ENCODE measurements around the gene FOXK1.

The FOXK1 gene

GRCh38 chr7:4724648-4725013, 42.5 kb downstream of the FOXK1 start:
- DNase-seq, result peak in 1 of 2 donors; percentile 10

GRCh38 chr7:4725014-4725849, 43.1 kb downstream of the FOXK1 start:
- peak; percentile 48 to 61 for DNase-seq

- no peak for DNase-seq
These were observed 43.9 kb downstream of the FOXK1 start for GRCh38 chr7:4725850-4726450.

- DNase-seq, result no peak
These were observed 44.5 kb downstream of the FOXK1 start for GRCh38 chr7:4726566-4726965.

GRCh38 chr7:4727914-4728705, 46.0 kb downstream of the FOXK1 start:
- no peak for DNase-seq

- no peak for DNase-seq
These were observed 47.2 kb downstream of the FOXK1 start for GRCh38 chr7:4729266-4729665.

- no peak for DNase-seq
These were observed 48.2 kb downstream of the FOXK1 start for GRCh38 chr7:4730276-4730675.

- DNase-seq, result no peak
These were observed 48.9 kb downstream of the FOXK1 start for GRCh38 chr7:4730971-4731370.

- no peak for DNase-seq
These were observed 49.7 kb downstream of the FOXK1 start for GRCh38 chr7:4731803-4732202.

GRCh38 chr7:4733936-4734528, 51.9 kb downstream of the FOXK1 start:
- DNase-seq, result no peak

GRCh38 chr7:4734587-4735345, 52.7 kb downstream of the FOXK1 start:
- DNase-seq, result no peak

- no peak for DNase-seq
These were observed 55.2 kb downstream of the FOXK1 start for GRCh38 chr7:4737300-4737699.

- peak in 1 of 2 donors; percentile 53 for DNase-seq
These were observed 56.8 kb downstream of the FOXK1 start for GRCh38 chr7:4738711-4739527.

GRCh38 chr7:4739528-4739992, 57.5 kb downstream of the FOXK1 start:
- DNase-seq, result peak; percentile 41 to 55

- DNase-seq, result no peak
These were observed 58.7 kb downstream of the FOXK1 start for GRCh38 chr7:4740796-4741195.

- DNase-seq, result no peak
These were observed 60.0 kb downstream of the FOXK1 start for GRCh38 chr7:4742051-4742573.

GRCh38 chr7:4742852-4743251, 60.8 kb downstream of the FOXK1 start:
- DNase-seq, result no peak

- peak; percentile 73 to 74 for DNase-seq
These were observed 62.5 kb downstream of the FOXK1 start for GRCh38 chr7:4744391-4745264.

GRCh38 chr7:4745265-4745919, 63.3 kb downstream of the FOXK1 start:
- peak in 1 of 2 donors; percentile 64 for DNase-seq

Measured in CD4-positive, alpha-beta T cell treated with Interleukin-4 for 1 hour (primary cell).